PFSK-1 (cell line): ENCODE measurements around the gene USP36.

Experiments
- FOXP2 ChIP-seq: optimal IDR thresholded peaks from 2 replicates; pipeline ENCODE3; 2011; ENCODE audit warnings: borderline replicate concordance, control low read depth, inconsistent platforms; ENCODE audit not compliant: insufficient read depth; ENCODE audit errors: extremely low read length, extremely low read depth
- POLR2AphosphoS5 ChIP-seq: IDR thresholded peaks from 2 replicates; pipeline ENCODE4 v1.6.1; 2012; ENCODE audit warnings: low read depth, mild to moderate bottlenecking, control low read depth, low read length, moderate library complexity
- SIN3A ChIP-seq: IDR thresholded peaks from 2 replicates; pipeline ENCODE4 v1.6.1; 2012; ENCODE audit warnings: mild to moderate bottlenecking, low read length, moderate library complexity, borderline replicate concordance; ENCODE audit not compliant: insufficient read depth
- TAF1 ChIP-seq: IDR thresholded peaks from 2 replicates; pipeline ENCODE4 v1.6.1; 2012; ENCODE audit warnings: low read length, control low read depth, borderline replicate concordance; ENCODE audit not compliant: insufficient read depth
- TF ChIP-seq, protein P1 (sequence below), 2 experiments: IDR thresholded peaks; 2 replicates each; pipeline versions ENCODE4 v1.6.1 to v1.8.0; 2011 to 2012; ENCODE audit warnings: low read depth in 2 of 2, low read length in 2 of 2, control low read depth in 1 of 2, inconsistent platforms in 1 of 2, mild to moderate bottlenecking in 1 of 2, moderate library complexity in 1 of 2; ENCODE audit not compliant: insufficient read depth in 1 of 2

DNA sequence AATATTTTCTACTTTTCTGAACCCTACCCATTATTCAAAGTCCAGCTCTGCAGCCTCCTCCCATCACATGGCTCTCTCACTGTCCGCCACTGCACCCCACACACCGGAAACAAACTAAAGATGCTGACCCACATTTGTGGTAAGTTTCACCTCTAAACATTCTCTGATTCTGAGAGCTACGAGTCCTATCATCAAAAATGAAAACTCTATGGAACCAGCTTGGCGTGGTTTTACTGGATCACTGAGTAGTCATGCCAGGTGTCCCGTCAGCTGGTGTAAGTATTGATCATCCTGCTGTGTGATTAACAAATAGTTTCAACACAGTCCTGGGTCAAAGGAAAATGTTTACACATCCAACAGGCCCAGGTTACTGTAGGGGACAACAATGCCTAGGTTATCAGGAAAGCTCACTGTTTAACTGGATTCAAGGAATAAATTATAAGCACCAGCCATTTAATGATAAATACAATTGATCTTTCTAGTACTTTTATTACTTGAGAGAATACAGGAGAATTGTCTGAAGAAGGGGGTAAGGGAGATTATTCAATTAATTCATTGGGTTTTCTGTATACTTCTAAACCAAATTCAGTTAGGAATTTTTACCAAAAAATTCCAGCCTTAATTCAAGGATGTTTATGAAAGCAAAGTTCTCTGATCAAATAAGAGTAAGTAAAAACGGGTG is 92.4 kb downstream of the USP36 start:
- TF ChIP-seq, protein P1, sequence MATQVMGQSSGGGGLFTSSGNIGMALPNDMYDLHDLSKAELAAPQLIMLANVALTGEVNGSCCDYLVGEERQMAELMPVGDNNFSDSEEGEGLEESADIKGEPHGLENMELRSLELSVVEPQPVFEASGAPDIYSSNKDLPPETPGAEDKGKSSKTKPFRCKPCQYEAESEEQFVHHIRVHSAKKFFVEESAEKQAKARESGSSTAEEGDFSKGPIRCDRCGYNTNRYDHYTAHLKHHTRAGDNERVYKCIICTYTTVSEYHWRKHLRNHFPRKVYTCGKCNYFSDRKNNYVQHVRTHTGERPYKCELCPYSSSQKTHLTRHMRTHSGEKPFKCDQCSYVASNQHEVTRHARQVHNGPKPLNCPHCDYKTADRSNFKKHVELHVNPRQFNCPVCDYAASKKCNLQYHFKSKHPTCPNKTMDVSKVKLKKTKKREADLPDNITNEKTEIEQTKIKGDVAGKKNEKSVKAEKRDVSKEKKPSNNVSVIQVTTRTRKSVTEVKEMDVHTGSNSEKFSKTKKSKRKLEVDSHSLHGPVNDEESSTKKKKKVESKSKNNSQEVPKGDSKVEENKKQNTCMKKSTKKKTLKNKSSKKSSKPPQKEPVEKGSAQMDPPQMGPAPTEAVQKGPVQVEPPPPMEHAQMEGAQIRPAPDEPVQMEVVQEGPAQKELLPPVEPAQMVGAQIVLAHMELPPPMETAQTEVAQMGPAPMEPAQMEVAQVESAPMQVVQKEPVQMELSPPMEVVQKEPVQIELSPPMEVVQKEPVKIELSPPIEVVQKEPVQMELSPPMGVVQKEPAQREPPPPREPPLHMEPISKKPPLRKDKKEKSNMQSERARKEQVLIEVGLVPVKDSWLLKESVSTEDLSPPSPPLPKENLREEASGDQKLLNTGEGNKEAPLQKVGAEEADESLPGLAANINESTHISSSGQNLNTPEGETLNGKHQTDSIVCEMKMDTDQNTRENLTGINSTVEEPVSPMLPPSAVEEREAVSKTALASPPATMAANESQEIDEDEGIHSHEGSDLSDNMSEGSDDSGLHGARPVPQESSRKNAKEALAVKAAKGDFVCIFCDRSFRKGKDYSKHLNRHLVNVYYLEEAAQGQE (IDR thresholded peaks at IDR 0.05; ENCODE audit: insufficient read depth in 1 of 2, low read depth in 2 of 2, low read length in 2 of 2) = no peak
- no peak for TF ChIP-seq FOXP2
- TF ChIP-seq POLR2AphosphoS5 = no peak
- no peak for TF ChIP-seq TAF1
- TF ChIP-seq SIN3A = no peak
